Right lobe of liver (tissue), 6 donors: ENCODE results near the gene NIPAL1. TPM values are rescaled to one million over a fixed set of nuclear protein-coding genes. Genes with fewer than 3 reads are reported as not detected.

Source experiments
- ATAC-seq, 4 donors: fragments of 200-7000 bp; cut with Tn5 transposase; one replicate each; pipeline ENCODE4 v1.9.1; 2020; ENCODE audit warnings: mild to moderate bottlenecking in 4 of 4, moderate library complexity in 4 of 4
- DNase-seq, 3 donors: peaks; one replicate each; pipeline ENCODE4 v3.0.0-alpha.2; 2020
- H3K27ac ChIP-seq, 3 donors: fragments of 200-600 bp; one replicate each; pipeline ENCODE4 v1.8.0; 2022
- H3K27me3 ChIP-seq, 2 donors: fragments of 200-600 bp; one replicate each; pipeline ENCODE4 v1.8.0; 2022
- H3K36me3 ChIP-seq, 4 donors: fragments of 200-600 bp; sonication (generic) in 1 of 4; one replicate each; pipeline versions ENCODE4 v1.5.1 to v1.8.0; 2017 to 2022; ENCODE audit warnings: control low read depth in 1 of 4
- H3K4me1 ChIP-seq, 4 donors: fragments of 200-600 bp; sonication (generic) in 1 of 4; one replicate each; pipeline versions ENCODE4 v1.5.1 to v1.8.0; 2017 to 2022; ENCODE audit warnings: control low read depth in 1 of 4
- H3K4me3 ChIP-seq, 3 donors: fragments of 200-600 bp; one replicate each; pipeline ENCODE4 v1.8.0; 2022
- H3K9me3 ChIP-seq, 4 donors: fragments of 200-600 bp; sonication (generic) in 1 of 4; one replicate each; pipeline versions ENCODE4 v1.5.1 to v1.8.0; 2017 to 2022; ENCODE audit warnings: control low read depth in 1 of 4
- POLR2A ChIP-seq: fragments of 450-650 bp; IDR thresholded peaks from one replicate; pipeline ENCODE4 v1.6.1; 2017; ENCODE audit warnings: antibody characterized with exemption, mild to moderate bottlenecking
- WGBS: methylation state at CpG from one replicate; pipeline ENCODE4 v1.1.6; 2018; ENCODE audit warnings: low coverage, low lambda C conversion rate; ENCODE audit not compliant: insufficient coverage; ENCODE audit errors: missing lambda C conversion rate; 5-methylcytosine and 5-hydroxymethylcytosine counted together
- intact Hi-C, 2 donors: fragments of 100-400 bp; cut with DNase I; formaldehyde crosslinking; loops; one replicate each; pipeline versions ENCODE4 v1.11.2 to v1.14.1; 2022
- total RNA-seq, 6 experiments: library from RNA; depleted of rRNA in 2 of 6; stranded (reverse); fragments of >200 nt in 2 of 6; fragmentation: NEBNext Ultra II Directional in 3 of 6; extraction: Animal tissue kit (Norgen Biotek cat#: 25700) in 3 of 6; gene quantifications; one replicate each; pipeline versions ENCODE4 v1.1.0 to v1.2.4, GENCODE V29; 2016 to 2023
- TF ChIP-seq, protein P1 (sequence below), 4 donors: fragments of 200-600 bp in 3 of 4; fragments of 450-650 bp in 1 of 4; IDR thresholded peaks; one replicate each; pipeline versions ENCODE4 v1.5.1 to v1.8.0; 2016 to 2022; ENCODE audit warnings: antibody characterized with exemption in 4 of 4, mild to moderate bottlenecking in 2 of 4
- donor health status: DM: no; HTN: yes; CAD: no.
- donor health status: DM: no; HTN: no; CAD: no.
- donor health status: DM: no; HTN: no; CAD: no.
- donor health status: DM: no; HTN: yes; CAD: no.
- donor health status: DM: no; HTN: yes; CAD: no.

The NIPAL1 gene
- total RNA-seq, 6 experiments from 2014 or later, result 4.8 to 11.9 (median 7.6) TPM

DNA sequence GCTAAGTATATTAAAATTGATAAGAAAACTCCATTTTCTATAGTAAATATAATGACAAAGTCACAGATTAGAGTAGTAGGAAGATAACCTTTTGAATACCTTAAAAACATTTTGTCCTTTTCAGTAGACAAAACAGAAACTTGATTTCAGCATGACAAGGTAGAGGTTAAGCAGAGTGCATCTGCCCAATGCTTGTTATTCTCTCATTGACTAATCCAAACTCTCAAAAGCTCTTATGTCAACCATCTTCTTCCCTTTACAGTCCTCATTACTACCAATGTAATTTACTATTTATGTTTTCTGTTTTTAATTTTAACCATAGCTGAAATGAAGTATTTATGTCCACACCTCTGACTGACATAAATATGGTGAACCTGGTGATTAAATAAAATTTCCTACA is 11.1 kb downstream of the NIPAL1 start:
- Histone ChIP-seq H3K27me3 (no peaks in the 10 kb centered on the region), H3K9me3 (no peaks in the 10 kb centered on the region), H3K4me3 (no peak overlapping the region), H3K4me1 (peaks cover 0 to 9% (median 2%) of the 10 kb centered on the region in 4 donors), H3K36me3 (no peaks in the 10 kb centered on the region), H3K27ac (no peak overlapping the region)
- ATAC-seq (no peak), DNase-seq (no peak)
- intact Hi-C loops, result no loop called here
- TF ChIP-seq POLR2A, result no peak

DNA sequence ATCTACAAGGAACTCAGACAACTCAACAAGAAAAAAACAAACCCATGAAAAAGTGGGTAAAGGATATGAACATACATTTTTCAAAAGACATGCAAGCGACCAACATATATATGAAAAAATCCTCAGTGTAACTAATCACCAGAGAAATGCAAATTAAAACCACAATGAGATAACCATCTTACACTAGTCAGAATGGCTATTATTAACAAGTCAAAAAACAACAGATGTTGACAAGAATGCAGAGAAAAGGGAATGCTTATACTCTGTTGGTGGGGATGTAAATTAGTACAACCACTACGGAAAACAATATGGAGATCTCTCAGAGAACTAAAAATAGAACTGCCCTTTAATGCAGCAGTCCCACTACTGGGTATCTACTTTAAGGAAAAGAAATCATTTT is 12.1 kb downstream of the NIPAL1 start:
- Histone ChIP-seq H3K4me1 (peaks cover 0 to 20% (median 6%) of the 10 kb centered on the region in 4 donors), H3K27me3 (no peaks in the 10 kb centered on the region), H3K9me3 (no peaks in the 10 kb centered on the region), H3K4me3 (no peak overlapping the region), H3K36me3 (no peaks in the 10 kb centered on the region), H3K27ac (no peak overlapping the region)
- 44% methylated on average over 2 of the region's 2 CpGs for WGBS
- TF ChIP-seq, protein P1, sequence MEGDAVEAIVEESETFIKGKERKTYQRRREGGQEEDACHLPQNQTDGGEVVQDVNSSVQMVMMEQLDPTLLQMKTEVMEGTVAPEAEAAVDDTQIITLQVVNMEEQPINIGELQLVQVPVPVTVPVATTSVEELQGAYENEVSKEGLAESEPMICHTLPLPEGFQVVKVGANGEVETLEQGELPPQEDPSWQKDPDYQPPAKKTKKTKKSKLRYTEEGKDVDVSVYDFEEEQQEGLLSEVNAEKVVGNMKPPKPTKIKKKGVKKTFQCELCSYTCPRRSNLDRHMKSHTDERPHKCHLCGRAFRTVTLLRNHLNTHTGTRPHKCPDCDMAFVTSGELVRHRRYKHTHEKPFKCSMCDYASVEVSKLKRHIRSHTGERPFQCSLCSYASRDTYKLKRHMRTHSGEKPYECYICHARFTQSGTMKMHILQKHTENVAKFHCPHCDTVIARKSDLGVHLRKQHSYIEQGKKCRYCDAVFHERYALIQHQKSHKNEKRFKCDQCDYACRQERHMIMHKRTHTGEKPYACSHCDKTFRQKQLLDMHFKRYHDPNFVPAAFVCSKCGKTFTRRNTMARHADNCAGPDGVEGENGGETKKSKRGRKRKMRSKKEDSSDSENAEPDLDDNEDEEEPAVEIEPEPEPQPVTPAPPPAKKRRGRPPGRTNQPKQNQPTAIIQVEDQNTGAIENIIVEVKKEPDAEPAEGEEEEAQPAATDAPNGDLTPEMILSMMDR (IDR thresholded peaks at IDR 0.05), result no peak
- no peak for ATAC-seq
- intact Hi-C loops, result no loop called here
- no peak for DNase-seq

DNA sequence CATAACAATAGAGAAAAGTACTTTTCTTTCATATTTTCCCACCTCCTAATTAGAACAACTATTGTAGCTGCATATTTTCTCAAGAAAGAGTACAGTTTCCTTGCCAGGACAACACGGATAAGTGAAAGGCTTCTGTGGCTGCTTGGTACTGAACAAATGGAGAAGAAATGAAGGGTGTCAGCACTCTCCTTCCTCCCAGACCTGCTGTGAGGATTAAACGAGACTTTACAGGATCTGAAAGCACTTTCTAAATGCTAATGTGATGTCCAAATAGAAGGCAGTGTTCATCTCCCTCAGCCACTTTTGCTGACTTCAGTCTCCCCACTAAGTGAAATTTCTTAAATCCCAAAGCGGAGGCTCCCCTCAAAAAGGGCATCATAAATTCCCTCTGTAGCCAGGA is 13.9 kb downstream of the NIPAL1 start:
- peaks cover 0 to 21% (median 7%) of the 10 kb centered on the region in 4 donors for H3K4me1 ChIP-seq
- H3K27me3 ChIP-seq, result no peaks in the 10 kb centered on the region
- WGBS, result 58% methylated on average over 3 of the region's 3 CpGs
- H3K9me3 ChIP-seq, result no peaks in the 10 kb centered on the region
- DNase-seq (no peak), ATAC-seq (no peak)
- H3K4me3 ChIP-seq, result no peak overlapping the region
- no peaks in the 10 kb centered on the region for H3K36me3 ChIP-seq
- TF ChIP-seq, protein P1 (IDR thresholded peaks at IDR 0.05), result no peak
- TF ChIP-seq POLR2A, result no peak
- no peak overlapping the region for H3K27ac ChIP-seq
- intact Hi-C loops, result no loop called here

DNA sequence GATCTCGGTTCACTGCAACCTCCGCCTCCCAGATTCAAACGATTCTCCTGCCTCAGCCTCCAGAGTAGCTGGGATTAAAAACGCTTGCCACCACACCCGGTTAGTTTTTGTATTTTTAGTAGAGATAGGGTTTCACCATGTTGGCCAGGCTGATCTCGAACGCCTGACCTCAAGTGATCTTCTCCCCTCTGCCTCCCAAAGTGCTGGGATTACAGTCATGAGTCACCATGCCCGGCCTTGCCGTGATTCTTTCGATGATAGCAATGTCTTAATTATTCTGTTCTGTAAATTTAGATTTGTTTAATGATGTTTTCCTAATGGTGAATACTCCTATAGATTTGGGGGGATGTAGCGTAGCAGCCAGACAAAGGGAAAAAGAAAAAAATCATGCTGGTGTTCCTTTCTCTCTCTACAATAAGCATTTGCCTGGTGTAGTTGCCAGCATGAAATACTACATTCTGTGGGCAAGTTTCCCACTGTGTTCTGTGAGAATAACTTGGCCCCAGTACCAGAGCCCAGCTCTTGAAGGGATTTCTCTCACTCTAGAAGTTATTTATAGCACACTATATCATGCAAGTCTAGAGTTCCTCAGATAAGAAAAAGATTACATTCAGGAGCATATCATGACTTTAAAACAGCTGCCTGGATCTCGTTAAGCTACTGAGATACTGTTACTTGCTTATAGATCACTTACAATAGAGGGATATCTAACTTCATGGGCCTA is 15.4 kb downstream of the NIPAL1 start:
- peak; percentile 62 to 71 (median 68) for ATAC-seq
- Histone ChIP-seq H3K27ac (peak overlapping the region; percentile 55 to 72 (median 69)), H3K4me3 (no peak overlapping the region), H3K27me3 (no peaks in the 10 kb centered on the region), H3K4me1 (peaks cover 0 to 21% (median 7%) of the 10 kb centered on the region in 4 donors), H3K9me3 (no peaks in the 10 kb centered on the region), H3K36me3 (no peaks in the 10 kb centered on the region)
- TF ChIP-seq, protein P1 (IDR thresholded peaks at IDR 0.05), result no peak
- no peak for TF ChIP-seq POLR2A
- intact Hi-C loops, result no loop called here
- 69% methylated on average over 12 of the region's 12 CpGs for WGBS
- DNase-seq, result no peak

DNA sequence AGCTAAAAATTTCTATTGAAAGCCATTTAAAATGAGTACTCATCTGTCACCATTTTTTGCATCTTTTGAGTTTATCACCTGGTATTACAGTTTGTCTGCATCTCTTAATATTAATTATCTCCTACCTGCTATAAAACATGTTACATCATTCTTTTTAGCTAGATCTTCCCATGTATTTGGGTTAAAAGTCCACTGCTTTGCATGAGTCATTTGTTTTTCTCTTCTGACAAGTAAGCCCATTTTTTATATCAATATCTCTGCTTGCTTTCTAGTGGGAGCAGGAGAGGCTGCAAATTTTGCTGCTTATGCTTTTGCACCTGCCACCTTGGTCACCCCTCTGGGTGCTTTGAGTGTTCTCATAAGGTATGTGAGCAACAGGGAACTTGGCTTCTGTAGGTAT is 16.1 kb downstream of the NIPAL1 start:
- peaks cover 0 to 21% (median 7%) of the 10 kb centered on the region in 4 donors for H3K4me1 ChIP-seq
- peak; percentile 69 to 88 (median 84) for ATAC-seq
- peak overlapping the region; percentile 55 to 72 (median 69) for H3K27ac ChIP-seq

More for the DNA sequence above, 16.1 kb downstream of the NIPAL1 start:
- no peak for DNase-seq
- no peaks in the 10 kb centered on the region for H3K36me3 ChIP-seq
- intact Hi-C loops, result no loop called here
- TF ChIP-seq, protein P1 (IDR thresholded peaks at IDR 0.05), result no peak
- TF ChIP-seq POLR2A, result no peak
- no peaks in the 10 kb centered on the region for H3K27me3 ChIP-seq
- H3K9me3 ChIP-seq, result no peaks in the 10 kb centered on the region
- H3K4me3 ChIP-seq, result no peak overlapping the region
